Measurements from ENCODE around the gene PTRH1. TPM values are rescaled to one million over a fixed set of nuclear protein-coding genes. Genes with fewer than 3 reads are reported as not detected.

PTRH1 gene
- total and polyA plus RNA-seq, 2 of the 13 experiments (the other 11 are each of a cell fraction or from before 2014, with no cell fraction given): 4.0 to 10.4 TPM

DNA sequence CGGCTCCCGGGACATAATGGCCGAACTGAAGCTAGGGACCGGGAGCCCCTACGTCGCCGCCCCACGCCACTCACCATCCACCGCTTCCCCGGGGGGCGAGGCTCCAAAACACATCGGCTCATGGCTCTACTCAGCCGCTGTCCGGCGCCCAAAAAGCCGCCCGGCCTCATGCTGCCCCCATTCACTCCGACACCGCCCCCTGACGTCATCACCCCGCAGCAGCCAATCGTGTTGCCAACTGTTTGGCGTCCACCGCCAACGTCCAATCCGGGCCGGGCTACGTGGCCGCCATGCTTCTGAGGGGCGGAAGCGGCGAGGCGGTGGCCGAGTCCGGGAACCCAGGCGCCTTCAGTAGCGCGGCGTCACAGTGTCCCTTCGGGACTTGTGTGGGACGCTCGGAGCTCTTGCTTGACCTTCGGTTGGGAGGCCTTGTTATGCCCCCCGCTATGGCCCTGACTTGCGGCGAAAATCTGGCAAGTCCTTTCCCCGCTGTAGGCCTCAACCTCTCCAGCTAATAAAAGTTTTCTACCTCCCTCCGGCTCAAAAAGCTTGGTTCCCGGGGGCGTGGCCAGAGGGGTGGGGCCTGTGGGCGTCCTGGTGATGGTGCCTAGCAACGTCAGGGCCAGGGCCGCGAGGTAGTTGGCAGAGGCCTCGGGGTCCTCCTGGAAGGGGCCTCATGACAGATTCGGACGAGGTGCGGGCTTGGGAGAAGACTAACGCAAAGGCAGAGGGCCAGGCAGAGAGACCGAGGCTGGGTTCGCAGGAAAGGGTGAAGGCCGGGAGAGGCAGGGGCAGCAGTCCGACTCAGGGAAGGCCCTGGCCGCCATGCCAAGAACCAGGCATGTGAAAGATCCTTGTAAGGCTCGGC, at the start of gene PTRH1, which contains the start of gene TTC16 (continued):
- TF ChIP-seq, protein P1, sequence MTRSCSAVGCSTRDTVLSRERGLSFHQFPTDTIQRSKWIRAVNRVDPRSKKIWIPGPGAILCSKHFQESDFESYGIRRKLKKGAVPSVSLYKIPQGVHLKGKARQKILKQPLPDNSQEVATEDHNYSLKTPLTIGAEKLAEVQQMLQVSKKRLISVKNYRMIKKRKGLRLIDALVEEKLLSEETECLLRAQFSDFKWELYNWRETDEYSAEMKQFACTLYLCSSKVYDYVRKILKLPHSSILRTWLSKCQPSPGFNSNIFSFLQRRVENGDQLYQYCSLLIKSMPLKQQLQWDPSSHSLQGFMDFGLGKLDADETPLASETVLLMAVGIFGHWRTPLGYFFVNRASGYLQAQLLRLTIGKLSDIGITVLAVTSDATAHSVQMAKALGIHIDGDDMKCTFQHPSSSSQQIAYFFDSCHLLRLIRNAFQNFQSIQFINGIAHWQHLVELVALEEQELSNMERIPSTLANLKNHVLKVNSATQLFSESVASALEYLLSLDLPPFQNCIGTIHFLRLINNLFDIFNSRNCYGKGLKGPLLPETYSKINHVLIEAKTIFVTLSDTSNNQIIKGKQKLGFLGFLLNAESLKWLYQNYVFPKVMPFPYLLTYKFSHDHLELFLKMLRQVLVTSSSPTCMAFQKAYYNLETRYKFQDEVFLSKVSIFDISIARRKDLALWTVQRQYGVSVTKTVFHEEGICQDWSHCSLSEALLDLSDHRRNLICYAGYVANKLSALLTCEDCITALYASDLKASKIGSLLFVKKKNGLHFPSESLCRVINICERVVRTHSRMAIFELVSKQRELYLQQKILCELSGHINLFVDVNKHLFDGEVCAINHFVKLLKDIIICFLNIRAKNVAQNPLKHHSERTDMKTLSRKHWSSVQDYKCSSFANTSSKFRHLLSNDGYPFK (CRISPR knock-in tag; IDR thresholded peaks at IDR 0.05; ENCODE audit: borderline replicate concordance): peak; percentile 95
- TF ChIP-seq JUNB (CRISPR knock-in tag; IDR thresholded peaks at IDR 0.05; ENCODE audit: borderline replicate concordance): no peak
- TF ChIP-seq U2AF2 (IDR thresholded peaks at IDR 0.05; ENCODE audit: low read depth, low read length): no peak
- TF ChIP-seq ZNF652 (CRISPR knock-in tag; IDR thresholded peaks at IDR 0.05; ENCODE audit: borderline replicate concordance, low read depth): no peak
- TF ChIP-seq HDAC6 (IDR thresholded peaks at IDR 0.05; ENCODE audit: low read depth, low read length): no peak
- TF ChIP-seq CENPT (CRISPR knock-in tag; IDR thresholded peaks at IDR 0.05; ENCODE audit: low read depth): no peak
- TF ChIP-seq HMG20B (CRISPR knock-in tag; conservative IDR thresholded peaks at IDR 0.05): no peak
- TF ChIP-seq, protein P2, sequence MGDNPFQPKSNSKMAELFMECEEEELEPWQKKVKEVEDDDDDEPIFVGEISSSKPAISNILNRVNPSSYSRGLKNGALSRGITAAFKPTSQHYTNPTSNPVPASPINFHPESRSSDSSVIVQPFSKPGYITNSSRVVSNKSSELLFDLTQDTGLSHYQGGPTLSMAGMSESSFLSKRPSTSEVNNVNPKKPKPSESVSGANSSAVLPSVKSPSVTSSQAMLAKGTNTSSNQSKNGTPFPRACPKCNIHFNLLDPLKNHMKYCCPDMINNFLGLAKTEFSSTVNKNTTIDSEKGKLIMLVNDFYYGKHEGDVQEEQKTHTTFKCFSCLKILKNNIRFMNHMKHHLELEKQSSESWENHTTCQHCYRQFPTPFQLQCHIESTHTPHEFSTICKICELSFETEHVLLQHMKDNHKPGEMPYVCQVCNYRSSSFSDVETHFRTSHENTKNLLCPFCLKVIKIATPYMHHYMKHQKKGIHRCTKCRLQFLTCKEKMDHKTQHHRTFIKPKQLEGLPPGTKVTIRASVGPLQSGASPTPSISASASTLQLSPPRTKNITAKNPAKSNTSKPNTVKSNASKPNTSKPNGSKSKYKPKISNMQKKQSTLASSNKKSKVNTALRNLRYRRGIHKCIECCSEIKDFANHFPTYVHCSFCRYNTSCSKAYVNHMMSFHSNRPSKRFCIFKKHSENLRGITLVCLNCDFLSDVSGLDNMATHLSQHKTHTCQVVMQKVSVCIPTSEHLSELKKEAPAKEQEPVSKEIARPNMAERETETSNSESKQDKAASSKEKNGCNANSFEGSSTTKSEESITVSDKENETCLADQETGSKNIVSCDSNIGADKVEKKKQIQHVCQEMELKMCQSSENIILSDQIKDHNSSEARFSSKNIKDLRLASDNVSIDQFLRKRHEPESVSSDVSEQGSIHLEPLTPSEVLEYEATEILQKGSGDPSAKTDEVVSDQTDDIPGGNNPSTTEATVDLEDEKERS (CRISPR knock-in tag; IDR thresholded peaks at IDR 0.05): peak; percentile 6; the same call in 1 of the 2 replicates
- peak; percentile 46; the same call in 1 of the 2 replicates for TF ChIP-seq GLI4 (CRISPR knock-in tag; IDR thresholded peaks at IDR 0.05; ENCODE audit: borderline replicate concordance)
- no peak for TF ChIP-seq ARHGAP35 (CRISPR knock-in tag; IDR thresholded peaks at IDR 0.05; ENCODE audit: borderline replicate concordance)
- TF ChIP-seq NR1H2 (CRISPR knock-in tag; IDR thresholded peaks at IDR 0.05; ENCODE audit: borderline replicate concordance, low read depth): no peak
- TF ChIP-seq, protein P3, sequence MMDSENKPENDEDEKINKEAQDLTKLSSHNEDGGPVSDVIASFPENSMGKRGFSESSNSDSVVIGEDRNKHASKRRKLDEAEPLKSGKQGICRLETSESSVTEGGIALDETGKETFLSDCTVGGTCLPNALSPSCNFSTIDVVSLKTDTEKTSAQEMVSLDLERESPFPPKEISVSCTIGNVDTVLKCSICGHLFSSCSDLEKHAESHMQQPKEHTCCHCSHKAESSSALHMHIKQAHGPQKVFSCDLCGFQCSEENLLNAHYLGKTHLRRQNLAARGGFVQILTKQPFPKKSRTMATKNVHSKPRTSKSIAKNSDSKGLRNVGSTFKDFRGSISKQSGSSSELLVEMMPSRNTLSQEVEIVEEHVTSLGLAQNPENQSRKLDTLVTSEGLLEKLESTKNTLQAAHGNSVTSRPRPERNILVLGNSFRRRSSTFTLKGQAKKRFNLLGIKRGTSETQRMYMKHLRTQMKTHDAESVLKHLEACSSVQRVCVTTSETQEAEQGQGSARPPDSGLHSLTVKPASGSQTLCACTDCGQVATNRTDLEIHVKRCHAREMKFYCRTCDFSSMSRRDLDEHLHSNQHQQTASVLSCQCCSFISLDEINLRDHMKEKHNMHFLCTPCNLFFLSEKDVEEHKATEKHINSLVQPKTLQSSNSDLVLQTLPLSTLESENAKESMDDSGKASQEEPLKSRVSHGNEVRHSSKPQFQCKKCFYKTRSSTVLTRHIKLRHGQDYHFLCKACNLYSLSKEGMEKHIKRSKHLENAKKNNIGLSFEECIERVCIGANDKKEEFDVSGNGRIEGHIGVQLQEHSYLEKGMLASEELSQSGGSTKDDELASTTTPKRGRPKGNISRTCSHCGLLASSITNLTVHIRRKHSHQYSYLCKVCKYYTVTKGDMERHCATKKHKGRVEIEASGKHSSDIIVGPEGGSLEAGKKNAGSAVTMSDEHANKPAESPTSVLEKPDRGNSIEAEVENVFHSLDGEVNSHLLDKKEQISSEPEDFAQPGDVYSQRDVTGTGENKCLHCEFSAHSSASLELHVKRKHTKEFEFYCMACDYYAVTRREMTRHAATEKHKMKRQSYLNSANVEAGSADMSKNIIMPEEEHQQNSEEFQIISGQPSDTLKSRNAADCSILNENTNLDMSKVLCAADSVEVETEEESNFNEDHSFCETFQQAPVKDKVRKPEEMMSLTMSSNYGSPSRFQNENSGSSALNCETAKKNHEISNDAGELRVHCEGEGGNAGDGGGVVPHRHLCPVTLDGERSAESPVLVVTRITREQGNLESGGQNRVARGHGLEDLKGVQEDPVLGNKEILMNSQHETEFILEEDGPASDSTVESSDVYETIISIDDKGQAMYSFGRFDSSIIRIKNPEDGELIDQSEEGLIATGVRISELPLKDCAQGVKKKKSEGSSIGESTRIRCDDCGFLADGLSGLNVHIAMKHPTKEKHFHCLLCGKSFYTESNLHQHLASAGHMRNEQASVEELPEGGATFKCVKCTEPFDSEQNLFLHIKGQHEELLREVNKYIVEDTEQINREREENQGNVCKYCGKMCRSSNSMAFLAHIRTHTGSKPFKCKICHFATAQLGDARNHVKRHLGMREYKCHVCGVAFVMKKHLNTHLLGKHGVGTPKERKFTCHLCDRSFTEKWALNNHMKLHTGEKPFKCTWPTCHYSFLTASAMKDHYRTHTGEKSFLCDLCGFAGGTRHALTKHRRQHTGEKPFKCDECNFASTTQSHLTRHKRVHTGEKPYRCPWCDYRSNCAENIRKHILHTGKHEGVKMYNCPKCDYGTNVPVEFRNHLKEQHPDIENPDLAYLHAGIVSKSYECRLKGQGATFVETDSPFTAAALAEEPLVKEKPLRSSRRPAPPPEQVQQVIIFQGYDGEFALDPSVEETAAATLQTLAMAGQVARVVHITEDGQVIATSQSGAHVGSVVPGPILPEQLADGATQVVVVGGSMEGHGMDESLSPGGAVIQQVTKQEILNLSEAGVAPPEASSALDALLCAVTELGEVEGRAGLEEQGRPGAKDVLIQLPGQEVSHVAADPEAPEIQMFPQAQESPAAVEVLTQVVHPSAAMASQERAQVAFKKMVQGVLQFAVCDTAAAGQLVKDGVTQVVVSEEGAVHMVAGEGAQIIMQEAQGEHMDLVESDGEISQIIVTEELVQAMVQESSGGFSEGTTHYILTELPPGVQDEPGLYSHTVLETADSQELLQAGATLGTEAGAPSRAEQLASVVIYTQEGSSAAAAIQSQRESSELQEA (CRISPR knock-in tag; IDR thresholded peaks at IDR 0.05; ENCODE audit: not compliant biosample characterization): no peak
